Stomach (tissue), 9 donors: Measurements from ENCODE around the gene CUX1. TPM values are rescaled to one million over a fixed set of nuclear protein-coding genes. Genes with fewer than 3 reads are reported as not detected.

Experiments used
- DNase-seq, 2 donors: peaks; one replicate each; pipeline versions ENCODE4 v3.0.0 to v3.0.0-alpha.2; 2013 to 2019
- H3K27ac ChIP-seq, 5 donors: fragments of 200-600 bp in 4 of 5; sonication (generic) in 4 of 5; one replicate each; pipeline ENCODE4 v1.5.1; 2013 to 2019; ENCODE audit warnings: mild to moderate bottlenecking in 1 of 5, moderate library complexity in 1 of 5
- H3K27me3 ChIP-seq, 3 donors: fragments of 200-600 bp; sonication (generic); one replicate each; pipeline ENCODE4 v1.5.1; 2017 to 2019; ENCODE audit warnings: mixed run types in 1 of 3
- H3K36me3 ChIP-seq, 4 donors: fragments of 200-600 bp; sonication (generic); 1 replicate in 3 of 4; 2 replicates in 1 of 4; pipeline ENCODE4 v1.5.1; 2016 to 2019
- H3K4me1 ChIP-seq, 4 donors: fragments of 200-600 bp; sonication (generic); one replicate each; pipeline ENCODE4 v1.5.1; 2016 to 2019
- H3K4me3 ChIP-seq, 4 donors: fragments of 200-600 bp; sonication (generic) in 3 of 4; one replicate each; pipeline ENCODE4 v1.5.1; 2016 to 2019; ENCODE audit warnings: mild to moderate bottlenecking in 1 of 4
- H3K9me3 ChIP-seq, 4 donors: fragments of 200-600 bp; sonication (generic); one replicate each; pipeline ENCODE4 v1.5.1; 2016 to 2019
- EP300 ChIP-seq: sonication (generic); formaldehyde crosslinking; IDR thresholded peaks from one replicate; pipeline ENCODE4 v1.6.1; 2017; ENCODE audit warnings: antibody characterized with exemption
- POLR2A ChIP-seq, 4 donors: fragments of 450-650 bp; IDR thresholded peaks; one replicate each; pipeline ENCODE4 v1.6.1; 2016; ENCODE audit warnings: antibody characterized with exemption in 4 of 4, control low read depth in 2 of 4, mild to moderate bottlenecking in 1 of 4, moderate library complexity in 1 of 4
- POLR2AphosphoS5 ChIP-seq, 3 donors: sonication (generic); formaldehyde crosslinking; IDR thresholded peaks; one replicate each; pipeline ENCODE4 v1.6.1; 2016; ENCODE audit warnings: antibody characterized with exemption in 3 of 3
- WGBS, 5 donors: extraction: QIAGEN DNeasy Blood & Tissue Kit in 3 of 5; methylation state at CpG; one replicate each; pipeline versions ENCODE4 v1.1.5 to v1.1.7; 2013 to 2018; 5-methylcytosine and 5-hydroxymethylcytosine counted together
- intact Hi-C: fragments of 100-400 bp; cut with DNase I; formaldehyde crosslinking; loops from one replicate; pipeline ENCODE4 v1.15.1; 2023; ENCODE audit warnings: low total_unique reads
- polyA plus RNA-seq, 3 donors: library from polyadenylated mRNA; stranded (reverse); fragments of 200-250 nt; gene quantifications; one replicate each; pipeline ENCODE4 v1.2.3, GENCODE V29; 2013
- total RNA-seq, 5 donors: library from RNA; depleted of rRNA; stranded (reverse); fragments of >200 nt; gene quantifications; one replicate each; pipeline versions ENCODE4 v1.1.0 to v1.2.3, GENCODE V29; 2014 to 2016
- TF ChIP-seq, protein P1 (sequence below), 7 experiments: fragments of 450-650 bp in 4 of 7; fragments of 200-600 bp in 3 of 7; sonication (generic) in 3 of 7; IDR thresholded peaks; one replicate each; pipeline ENCODE4 v1.5.1; 2016 to 2019; ENCODE audit warnings: antibody characterized with exemption in 7 of 7, control low read depth in 2 of 7, mild to moderate bottlenecking in 1 of 7
- donor health status: healthy with polysubstance abuse.
- donor health status: Bipolar disorder and iron deficiency.
- donor health status: healthy.

The CUX1 gene
- total and polyA plus RNA-seq, 8 donors: 24.7 to 201 (median 54.7) TPM

DNA sequence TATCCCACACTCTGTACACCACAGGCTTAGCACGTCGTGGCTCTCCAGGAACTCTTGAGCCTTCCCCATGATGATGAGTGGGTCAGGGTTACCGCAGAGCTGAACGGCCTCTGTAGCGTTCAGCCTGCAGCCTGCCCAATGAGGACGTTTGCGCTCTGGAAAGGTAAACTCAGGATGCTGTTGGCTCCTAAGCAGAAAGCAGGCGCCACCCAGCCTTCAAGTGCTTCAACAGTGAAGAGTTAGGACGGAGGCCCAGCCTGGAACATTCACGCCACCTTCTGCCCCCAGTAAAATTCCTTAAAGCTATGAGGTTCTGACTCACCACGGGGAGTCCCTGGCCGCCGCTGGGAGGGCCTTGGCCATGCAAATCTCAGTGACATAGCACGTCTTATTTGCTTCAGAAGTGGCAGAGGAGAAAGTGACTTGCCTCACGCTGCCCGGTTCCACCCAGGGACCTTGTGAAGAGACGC is 307.7 kb downstream of the CUX1 start:
- intact Hi-C loops: no loop called here
- Histone ChIP-seq H3K27ac (peak overlapping the region in 2 of 5 donors; percentile 31 to 49), H3K9me3 (no peaks in the 10 kb centered on the region), H3K36me3 (peaks cover 0 to 30% (median 23%) of the 10 kb centered on the region in 4 donors), H3K27me3 (no peaks in the 10 kb centered on the region), H3K4me3 (no peak overlapping the region), H3K4me1 (peaks cover 0 to 17% (median 10%) of the 10 kb centered on the region in 4 donors)
- TF ChIP-seq, protein P1, sequence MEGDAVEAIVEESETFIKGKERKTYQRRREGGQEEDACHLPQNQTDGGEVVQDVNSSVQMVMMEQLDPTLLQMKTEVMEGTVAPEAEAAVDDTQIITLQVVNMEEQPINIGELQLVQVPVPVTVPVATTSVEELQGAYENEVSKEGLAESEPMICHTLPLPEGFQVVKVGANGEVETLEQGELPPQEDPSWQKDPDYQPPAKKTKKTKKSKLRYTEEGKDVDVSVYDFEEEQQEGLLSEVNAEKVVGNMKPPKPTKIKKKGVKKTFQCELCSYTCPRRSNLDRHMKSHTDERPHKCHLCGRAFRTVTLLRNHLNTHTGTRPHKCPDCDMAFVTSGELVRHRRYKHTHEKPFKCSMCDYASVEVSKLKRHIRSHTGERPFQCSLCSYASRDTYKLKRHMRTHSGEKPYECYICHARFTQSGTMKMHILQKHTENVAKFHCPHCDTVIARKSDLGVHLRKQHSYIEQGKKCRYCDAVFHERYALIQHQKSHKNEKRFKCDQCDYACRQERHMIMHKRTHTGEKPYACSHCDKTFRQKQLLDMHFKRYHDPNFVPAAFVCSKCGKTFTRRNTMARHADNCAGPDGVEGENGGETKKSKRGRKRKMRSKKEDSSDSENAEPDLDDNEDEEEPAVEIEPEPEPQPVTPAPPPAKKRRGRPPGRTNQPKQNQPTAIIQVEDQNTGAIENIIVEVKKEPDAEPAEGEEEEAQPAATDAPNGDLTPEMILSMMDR (IDR thresholded peaks at IDR 0.05): no peak
- TF ChIP-seq POLR2AphosphoS5 (IDR thresholded peaks at IDR 0.05): peak in 1 of 3 donors; percentile 10
- TF ChIP-seq EP300: no peak
- 68 to 83% (median 75%) methylated on average over 15 to 17 of the region's 17 CpGs for WGBS, 5 donors
- DNase-seq: peak in 1 of 2 donors; percentile 43

DNA sequence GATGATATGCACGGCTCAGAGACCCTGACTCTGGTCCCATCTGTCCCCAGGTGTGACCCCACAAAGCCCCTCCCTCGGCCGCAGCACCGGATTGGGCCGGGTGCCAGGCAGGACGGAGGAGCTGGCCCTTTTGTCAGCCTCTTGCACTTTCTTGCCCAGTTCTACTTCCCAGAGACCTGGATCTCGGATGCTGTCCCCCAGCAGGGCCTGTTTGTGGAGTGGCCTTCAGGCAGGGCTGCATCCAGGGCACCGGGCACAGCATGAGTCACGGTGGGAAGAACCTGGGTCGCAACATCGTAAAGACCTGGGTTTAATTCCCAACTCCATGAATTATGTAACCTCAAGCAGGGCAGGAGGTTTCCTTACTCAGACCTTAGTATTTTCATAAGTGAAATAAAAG is 310.9 kb downstream of the CUX1 start:
- Histone ChIP-seq H3K4me1 (no peaks in the 10 kb centered on the region), H3K4me3 (no peak overlapping the region), H3K36me3 (peaks cover 0 to 29% (median 23%) of the 10 kb centered on the region in 4 donors), H3K9me3 (no peaks in the 10 kb centered on the region), H3K27ac (no peak overlapping the region), H3K27me3 (no peaks in the 10 kb centered on the region)
- DNase-seq: no peak
- 80 to 94% (median 93%) methylated on average over 11 of the region's 11 CpGs for WGBS, 5 donors
- intact Hi-C loops: no loop called here
- no peak for TF ChIP-seq POLR2AphosphoS5 (IDR thresholded peaks at IDR 0.05)
- TF ChIP-seq EP300: no peak
- TF ChIP-seq, protein P1 (IDR thresholded peaks at IDR 0.05): no peak
- TF ChIP-seq POLR2A (IDR thresholded peaks at IDR 0.05): no peak

DNA sequence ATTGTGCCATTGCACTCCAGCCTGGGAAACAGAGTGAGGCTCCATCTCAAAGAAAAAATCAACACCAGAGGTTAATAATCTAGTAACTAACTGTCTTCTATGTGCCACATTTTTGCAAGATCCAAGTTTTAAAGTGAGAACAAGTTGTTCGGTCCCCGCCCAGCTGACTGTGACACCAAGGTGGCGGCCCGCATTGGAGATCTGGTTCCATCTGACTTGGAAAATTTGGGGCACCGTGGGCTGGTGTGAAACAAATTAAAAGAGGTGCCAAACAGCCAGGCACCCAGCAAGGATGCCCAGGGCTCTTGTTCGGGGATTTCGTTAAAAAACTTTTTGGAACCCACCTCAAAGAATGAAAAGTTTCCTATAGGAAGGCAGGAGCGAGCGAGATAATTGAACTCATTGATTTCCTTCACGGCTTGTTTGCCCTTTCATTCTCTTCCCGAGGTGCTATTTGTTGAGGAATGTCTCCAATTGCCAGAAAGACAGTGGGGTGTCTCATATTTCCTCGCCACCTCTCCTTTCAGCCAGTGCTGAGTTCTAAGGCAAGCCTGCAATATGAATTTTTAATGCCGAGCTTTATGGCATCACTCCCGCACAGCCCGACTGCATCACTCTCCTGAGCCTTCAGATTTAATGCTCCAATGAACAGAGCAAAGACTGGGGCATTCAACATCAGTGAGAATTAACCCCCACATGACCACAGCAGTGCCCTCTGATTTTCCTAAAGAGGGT is 312.4 kb downstream of the CUX1 start:
- Histone ChIP-seq H3K9me3 (no peaks in the 10 kb centered on the region), H3K4me3 (no peak overlapping the region), H3K4me1 (no peaks in the 10 kb centered on the region), H3K36me3 (peaks cover 0 to 26% (median 17%) of the 10 kb centered on the region in 4 donors), H3K27ac (no peak overlapping the region), H3K27me3 (no peaks in the 10 kb centered on the region)
- 85 to 91% (median 88%) methylated on average over 15 of the region's 15 CpGs for WGBS, 5 donors
- DNase-seq: no peak
- no peak for TF ChIP-seq POLR2A (IDR thresholded peaks at IDR 0.05)
- TF ChIP-seq, protein P1 (IDR thresholded peaks at IDR 0.05): no peak
- TF ChIP-seq EP300: no peak
- no peak for TF ChIP-seq POLR2AphosphoS5 (IDR thresholded peaks at IDR 0.05)
- intact Hi-C loops: no loop called here

DNA sequence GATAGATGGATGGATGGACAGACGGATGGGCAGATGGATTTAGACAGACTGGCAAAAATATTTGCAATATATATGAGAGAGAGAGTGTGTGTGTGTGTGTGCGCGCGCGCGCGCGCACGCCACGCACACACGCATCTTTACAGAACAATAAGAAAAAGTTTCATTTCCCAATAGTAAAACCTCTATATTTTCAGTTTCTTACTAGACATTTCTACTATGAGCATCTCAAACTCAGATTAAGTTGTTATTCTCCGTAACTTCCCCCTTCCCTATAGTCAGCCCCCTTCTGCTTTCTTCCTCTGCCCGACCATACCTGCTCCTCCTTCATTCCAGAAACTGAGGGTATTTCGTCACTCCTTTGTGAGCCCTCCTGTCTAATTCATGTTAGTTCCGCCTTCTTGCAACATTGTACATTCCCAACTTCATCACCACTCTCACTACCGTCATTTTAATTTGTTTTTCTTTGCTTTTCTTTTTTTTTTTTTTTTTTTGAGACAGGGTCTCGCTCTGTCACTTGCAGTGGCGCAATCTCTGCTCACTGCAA is 314.9 kb downstream of the CUX1 start:
- WGBS, 5 donors: 82 to 98% (median 94%) methylated on average over 18 of the region's 18 CpGs
- H3K27me3 ChIP-seq: no peaks in the 10 kb centered on the region
- TF ChIP-seq POLR2A (IDR thresholded peaks at IDR 0.05) (no peak), POLR2AphosphoS5 (IDR thresholded peaks at IDR 0.05) (no peak), EP300 (no peak)
- TF ChIP-seq, protein P1 (IDR thresholded peaks at IDR 0.05): no peak

More for the DNA sequence above, 314.9 kb downstream of the CUX1 start:
- peaks cover 0 to 28% (median 12%) of the 10 kb centered on the region in 4 donors for H3K36me3 ChIP-seq
- DNase-seq: no peak
- no peak overlapping the region for H3K27ac ChIP-seq
- no peak overlapping the region for H3K4me3 ChIP-seq
- intact Hi-C loops: no loop called here
- H3K9me3 ChIP-seq: no peaks in the 10 kb centered on the region
- no peaks in the 10 kb centered on the region for H3K4me1 ChIP-seq
